GM12878 (cell line): ENCODE measurements around the gene PRRX2. TPM values are rescaled to one million over a fixed set of nuclear protein-coding genes. Genes with fewer than 3 reads are reported as not detected.

Source experiments
- ATAC-seq: fragments of 200-7000 bp; cut with Tn5 transposase; 3 replicates; pipeline ENCODE4 v1.9.1; 2020; ENCODE audit warnings: mild to moderate bottlenecking, moderate library complexity
- BruUV-seq: library from RNA; stranded (reverse); fragments of 400-500 nt; replicated peaks from 2 replicates; lab custom pipeline; 2021; lab: Mats Ljungman, UMichigan
- CTCF ChIA-PET: fragments of 300-600 bp; sonication (Branson Sonifier 250); formaldehyde crosslinking; extraction: SDS; loops from one replicate; lab custom pipeline; 2021; ENCODE audit warnings: inconsistent platforms; lab: Yijun Ruan, JAX
- POLR2A ChIA-PET: fragments of 350-600 bp; formaldehyde crosslinking; extraction: SDS; loops from one replicate; lab custom pipeline; 2021; ENCODE audit warnings: inconsistent platforms; lab: Charles Lee
- RAD21 ChIA-PET: fragments of 300-600 bp; sonication (Branson Sonifier 250); formaldehyde crosslinking; loops from one replicate; lab custom pipeline; 2023; ENCODE audit warnings: antibody characterized with exemption; ENCODE audit not compliant: unreplicated experiment; lab: Charles Lee
- SMC1A ChIA-PET: fragments of 300-600 bp; sonication (Branson Sonifier 250); formaldehyde crosslinking; loops from one replicate; lab custom pipeline; 2023; ENCODE audit not compliant: unreplicated experiment, uncharacterized antibody; lab: Charles Lee
- DNase-seq: peaks from one replicate; pipeline ENCODE4 v3.0.0-alpha.2; 2011; ENCODE audit warnings: low read depth, low spot score
- FAIRE-seq: peaks from 3 replicates; lab custom pipeline; 2011; peaks lifted over from hg19 to GRCh38; lab: Jason Lieb, UNC
- H2AFZ ChIP-seq: 2 replicates; pipeline ENCODE4 v1.6.0; 2011; ENCODE audit warnings: low read depth, low read length, control low read depth; ENCODE audit not compliant: control insufficient read depth
- H3K27ac ChIP-seq: 2 replicates; pipeline ENCODE4 v1.5.1; 2011; ENCODE audit warnings: control low read depth; ENCODE audit not compliant: control insufficient read depth, insufficient read depth
- H3K27me3 ChIP-seq, 2 experiments: replicated peaks in 1 of 2; 2 replicates each; pipeline versions ENCODE4 v1.6.0 to v1.6.1; 2011; ENCODE audit warnings: low read length in 1 of 2; ENCODE audit not compliant: control insufficient read depth in 2 of 2, insufficient read depth in 2 of 2
- H3K36me3 ChIP-seq, 2 experiments: 2 replicates each; pipeline ENCODE4 v1.5.1; 2011; ENCODE audit warnings: low read length in 1 of 2; ENCODE audit not compliant: control insufficient read depth in 2 of 2, insufficient read depth in 2 of 2
- H3K4me1 ChIP-seq: 2 replicates; pipeline ENCODE4 v1.6.1; 2011; ENCODE audit warnings: mild to moderate bottlenecking, low read length, moderate library complexity, mixed read lengths; ENCODE audit not compliant: control insufficient read depth, insufficient read depth
- H3K4me2 ChIP-seq: 2 replicates; pipeline ENCODE4 v1.6.0; 2011; ENCODE audit warnings: control low read depth; ENCODE audit not compliant: control insufficient read depth, insufficient read depth
- H3K4me3 ChIP-seq: fragments of 200-600 bp; sonication (generic); 2 replicates; pipeline ENCODE4 v1.5.1; 2016
- H3K79me2 ChIP-seq: 2 replicates; pipeline ENCODE4 v1.6.0; 2011; ENCODE audit warnings: low read length; ENCODE audit not compliant: control insufficient read depth, insufficient read depth
- H3K9ac ChIP-seq: 2 replicates; pipeline ENCODE4 v1.8.0; 2011; ENCODE audit warnings: low read length, control low read depth, mixed read lengths; ENCODE audit not compliant: control insufficient read depth, insufficient read depth
- H3K9me3 ChIP-seq: replicated peaks from 3 replicates; pipeline ENCODE4 v1.5.1; 2011; ENCODE audit warnings: mild to moderate bottlenecking, low read length; ENCODE audit not compliant: control insufficient read depth, insufficient read depth
- H4K20me1 ChIP-seq: 2 replicates; pipeline ENCODE4 v1.6.0; 2011; ENCODE audit not compliant: control insufficient read depth, insufficient read depth
- ATF2 ChIP-seq: IDR thresholded peaks from 2 replicates; pipeline ENCODE4 v1.6.1; 2012; ENCODE audit warnings: low read length, inconsistent platforms
- CHD1 ChIP-seq: IDR thresholded peaks from 2 replicates; pipeline ENCODE4 v1.6.1; 2012; ENCODE audit warnings: low read depth, low read length, improper control_type of control experiment
- ETV6 ChIP-seq, 2 experiments: fragments of 450-650 bp in 1 of 2; IDR thresholded peaks in 1 of 2; conservative IDR thresholded peaks in 1 of 2; 2 replicates each; pipeline ENCODE4 v1.6.1; 2014; ENCODE audit warnings: antibody characterized with exemption in 1 of 2, borderline replicate concordance in 1 of 2, low read depth in 1 of 2, mild to moderate bottlenecking in 1 of 2, moderate library complexity in 1 of 2
- SMAD1 ChIP-seq: fragments of 450-650 bp; IDR thresholded peaks from 2 replicates; pipeline ENCODE4 v1.6.1; 2018; ENCODE audit warnings: mild to moderate bottlenecking, low read depth; ENCODE audit not compliant: partially characterized antibody
- SMAD5 ChIP-seq: IDR thresholded peaks from 2 replicates; pipeline ENCODE4 v1.6.1; 2016; ENCODE audit warnings: antibody characterized with exemption, low read depth
- SMARCA5 ChIP-seq: fragments of 450-650 bp; IDR thresholded peaks from 2 replicates; pipeline ENCODE4 v1.6.1; 2017; ENCODE audit warnings: mild to moderate bottlenecking
- SREBF1 ChIP-seq: IDR thresholded peaks from 2 replicates; pipeline ENCODE4 v1.6.1; 2012; ENCODE audit warnings: mild to moderate bottlenecking, low read length
- SRF ChIP-seq, 2 experiments: IDR thresholded peaks; 2 replicates each; pipeline ENCODE4 v1.6.1; 2011; ENCODE audit warnings: low read depth in 2 of 2, low read length in 2 of 2, mild to moderate bottlenecking in 1 of 2, moderate library complexity in 1 of 2
- TCF3 ChIP-seq: IDR thresholded peaks from 2 replicates; pipeline ENCODE4 v1.6.1; 2012; ENCODE audit warnings: low read depth, mild to moderate bottlenecking, low read length, borderline replicate concordance; ENCODE audit not compliant: insufficient read depth
- WGBS: methylation state at CpG from one replicate; pipeline ENCODE4 v1.1.6; 2016; ENCODE audit warnings: low lambda C conversion rate; ENCODE audit not compliant: insufficient replicate concordance, insufficient coverage; ENCODE audit errors: missing lambda C conversion rate; 5-methylcytosine and 5-hydroxymethylcytosine counted together
- in situ Hi-C: fragments of 300-500 bp; cut with MboI; formaldehyde crosslinking; loops from 9 replicates; pipeline ENCODE4 v1.14.3; 2018; ENCODE audit warnings: mixed read lengths
- intact Hi-C: fragments of 100-400 bp; cut with micrococcal nuclease; formaldehyde crosslinking; loops from one replicate; pipeline ENCODE4 v1.14.2; 2022; ENCODE audit not compliant: unreplicated experiment
- polyA plus RNA-seq, 11 experiments: library from polyadenylated mRNA; depleted of rRNA in 4 of 11; unstranded in 6 of 11; stranded (reverse) in 5 of 11; fragments of >200 nt; fragmentation: Nextera tagmentation in 4 of 11; fragmentation: Illumina TruSeq in 1 of 11; extraction: Ambion mirVana in 4 of 11; extraction: Trizol in 1 of 11; gene quantifications; 1 replicate in 1 of 11; 2 replicates in 10 of 11; pipeline versions ENCODE4 v1.2.1 to v1.2.3, GENCODE V29; 2011 to 2016; ENCODE audit warnings: inconsistent platforms in 2 of 11, missing spikeins in 2 of 11, low read depth in 1 of 11
- total RNA-seq, 4 experiments: library from RNA; depleted of rRNA in 3 of 4; stranded (reverse); fragments of >200 nt in 3 of 4; fragmentation: Illumina TruSeq in 1 of 4; extraction: Trizol in 1 of 4; gene quantifications; 2 replicates each; pipeline versions ENCODE4 v1.2.1 to v1.2.3, GENCODE V29; 2013 to 2021

Gene PRRX2
- total and polyA plus RNA-seq, 10 of the 15 experiments (the other 5 are each of a cell fraction or from before 2014, with no cell fraction given), result not detected

DNA sequence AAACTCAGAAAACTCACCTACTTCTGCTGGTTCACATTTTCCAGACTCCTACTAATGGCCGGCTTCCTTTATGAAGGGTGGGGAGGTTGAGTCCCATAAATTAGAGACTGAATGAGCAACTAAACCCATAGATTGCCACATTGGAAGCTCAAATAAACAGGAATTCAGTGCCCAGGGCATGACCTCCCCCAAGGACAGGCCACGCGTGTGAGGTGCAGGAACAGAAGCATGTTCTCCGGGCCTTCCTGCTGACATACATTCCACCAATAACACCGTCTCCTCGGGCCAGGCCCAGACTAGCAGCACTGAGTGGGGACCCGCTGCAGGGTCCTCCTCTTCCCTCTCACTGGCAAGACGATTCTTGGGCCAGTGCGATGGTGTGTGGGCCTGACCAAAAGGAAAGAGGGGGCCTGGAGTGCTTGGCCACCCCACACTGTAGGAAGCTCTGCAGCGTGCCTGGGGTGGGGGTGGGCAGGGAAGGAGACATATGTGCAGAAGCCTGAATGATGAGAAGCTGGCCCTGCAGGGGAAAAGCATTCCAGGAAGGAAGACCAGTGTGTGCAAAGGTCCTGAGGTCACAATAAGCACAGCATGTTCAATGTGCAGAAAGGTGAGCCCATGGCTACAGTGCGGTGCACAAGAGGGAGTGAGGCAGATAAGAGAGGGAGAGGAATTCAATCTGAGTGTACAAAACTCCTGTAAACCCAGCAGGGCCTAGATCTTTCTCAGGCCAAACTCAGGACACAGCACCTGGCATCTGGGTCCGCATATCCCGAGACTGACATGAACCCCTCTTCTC lies 75.4 kb downstream of the PRRX2 start:
- Histone ChIP-seq H2AFZ (no peak overlapping the region), H3K9ac (no peak overlapping the region), H3K4me1 (peaks cover 6% of the 10 kb centered on the region), H3K79me2 (no peaks in the 10 kb centered on the region), H3K27ac (no peak overlapping the region), H4K20me1 (no peaks in the 10 kb centered on the region; the same call in 1 of the 2 replicates), H3K36me3 (no peaks in the 10 kb centered on the region), H3K4me3 (no peak overlapping the region), H3K4me2 (no peak overlapping the region), H3K9me3 (no peaks in the 10 kb centered on the region; the same call in 2 of the 3 replicates), H3K27me3 (no peaks in the 10 kb centered on the region)
- in situ Hi-C loops, result no loop called here
- SMC1A ChIA-PET, result no interaction called here
- RAD21 ChIA-PET, result interaction anchor here (1.5 kb wide), 1 partner anchor 14 kb away, joined by 6 read pairs; no protein-coding TSS in a partner anchor
- FAIRE-seq (no peak), ATAC-seq (no peak), DNase-seq (no peak)
- TF ChIP-seq SMARCA5, result no peak
- TF ChIP-seq SREBF1, result no peak
- no peak for TF ChIP-seq TCF3
- no peak for TF ChIP-seq ATF2
- no peak for TF ChIP-seq SRF (IDR thresholded peaks at IDR 0.05; ENCODE audit: low read depth in 2 of 2, low read length in 2 of 2)
- TF ChIP-seq ETV6 (conservative IDR thresholded peaks at IDR 0.05 in 1 of 2, IDR thresholded peaks at IDR 0.05 in 1 of 2; ENCODE audit: borderline replicate concordance in 1 of 2, low read depth in 1 of 2), result no peak
- no peak for TF ChIP-seq CHD1
- no peak for TF ChIP-seq SMAD1
- no peak for TF ChIP-seq SMAD5
- POLR2A ChIA-PET, result no interaction called here
- no TSS peak for BruUV-seq
- intact Hi-C loops, result no loop called here
- CTCF ChIA-PET, result interaction anchor here (4.3 kb wide), 1 partner anchor 13 kb away, joined by 45 read pairs; no protein-coding TSS in a partner anchor
- WGBS, result 72% methylated on average over 12 of the region's 13 CpGs
